Neural cell (in vitro differentiated cells): Measurements from ENCODE around the gene BROX. TPM values are rescaled to one million over a fixed set of nuclear protein-coding genes. Genes with fewer than 3 reads are reported as not detected.

ENCODE experiments used
- H2AFZ ChIP-seq: fragments of 200-600, 300-800 bp; sonication (generic), shearing (Covaris generic); 2 replicates; pipeline ENCODE4 v1.6.0; 2014; ENCODE audit warnings: low read depth, mild to moderate bottlenecking, antibody characterized with exemption, low read length, moderate library complexity
- H3F3A ChIP-seq: fragments of 200-600 bp; shearing (Covaris generic); 2 replicates; pipeline ENCODE4 v1.6.1; 2016; ENCODE audit warnings: mild to moderate bottlenecking, moderate library complexity, mixed read lengths, antibody characterized with exemption, low read length; ENCODE audit not compliant: insufficient read depth, poor library complexity, severe bottlenecking
- H3K27ac ChIP-seq: fragments of 200-600, 300-800 bp; sonication (generic), shearing (Covaris generic); 2 replicates; pipeline ENCODE4 v1.5.1; 2014; ENCODE audit warnings: mild to moderate bottlenecking, low read length, moderate library complexity
- H3K27me3 ChIP-seq: fragments of 300-800, 200-600 bp; sonication (generic), shearing (Covaris generic); 2 replicates; pipeline ENCODE4 v1.6.0; 2014; ENCODE audit warnings: mild to moderate bottlenecking, low read depth, low read length, moderate library complexity; ENCODE audit not compliant: insufficient read depth
- H3K36me3 ChIP-seq: fragments of 300-800, 200-600 bp; sonication (generic), shearing (Covaris generic); 2 replicates; pipeline ENCODE4 v1.5.1; 2014; ENCODE audit warnings: mild to moderate bottlenecking, antibody characterized with exemption, low read length, moderate library complexity; ENCODE audit not compliant: insufficient read depth
- H3K4me2 ChIP-seq: fragments of 300-800, 200-600 bp; sonication (generic), shearing (Covaris generic); 2 replicates; pipeline ENCODE4 v1.6.0; 2014; ENCODE audit warnings: mild to moderate bottlenecking, low read length
- H3K4me3 ChIP-seq: fragments of 300-800, 200-600 bp; sonication (generic), shearing (Covaris generic); 2 replicates; pipeline ENCODE4 v1.5.1; 2014; ENCODE audit warnings: mild to moderate bottlenecking, low read length, moderate library complexity
- H3K79me2 ChIP-seq: fragments of 200-600 bp; shearing (Covaris generic); replicated peaks from 2 replicates; pipeline ENCODE4 v1.6.0; 2014; ENCODE audit warnings: mild to moderate bottlenecking, low read length, moderate library complexity; ENCODE audit not compliant: insufficient read depth
- H3K9ac ChIP-seq: fragments of 300-800, 200-600 bp; sonication (generic), shearing (Covaris generic); 2 replicates; pipeline ENCODE4 v1.6.1; 2016; ENCODE audit warnings: mild to moderate bottlenecking, low read length, mixed read lengths
- H3K9me2 ChIP-seq: fragments of 200-600 bp; shearing (Covaris generic); 2 replicates; pipeline ENCODE4 v1.6.1; 2016; ENCODE audit warnings: mild to moderate bottlenecking, low read length, mixed read lengths; ENCODE audit not compliant: insufficient read depth
- H3K9me3 ChIP-seq: fragments of 200-600, 300-800 bp; sonication (generic), shearing (Covaris generic); 2 replicates; pipeline ENCODE4 v1.6.1; 2016; ENCODE audit warnings: mild to moderate bottlenecking, mixed run types, low read length, moderate library complexity, mixed read lengths
- H4K20me1 ChIP-seq: fragments of 200-600 bp; shearing (Covaris generic); 2 replicates; pipeline ENCODE4 v1.6.1; 2016; ENCODE audit warnings: mild to moderate bottlenecking, mixed run types; ENCODE audit not compliant: insufficient read depth
- CTCF ChIP-seq: fragments of 450-650 bp; IDR thresholded peaks from 2 replicates; pipeline ENCODE4 v1.5.1; 2014; ENCODE audit warnings: antibody characterized with exemption, mild to moderate bottlenecking, moderate library complexity; ENCODE audit not compliant: poor library complexity, severe bottlenecking
- EP300 ChIP-seq: fragments of 450-650 bp; conservative IDR thresholded peaks from 2 replicates; pipeline ENCODE4 v1.6.1; 2014; ENCODE audit warnings: antibody characterized with exemption, mild to moderate bottlenecking, moderate library complexity; ENCODE audit not compliant: poor library complexity, severe bottlenecking
- EZH2 ChIP-seq: fragments of 200-600, 300-800 bp; shearing (Covaris generic), sonication (generic); IDR thresholded peaks from 2 replicates; pipeline ENCODE4 v1.6.1; 2014; ENCODE audit warnings: antibody characterized with exemption, low read length, borderline replicate concordance, mild to moderate bottlenecking; ENCODE audit not compliant: insufficient read depth, poor library complexity, severe bottlenecking
- MXI1 ChIP-seq: fragments of 450-650 bp; conservative IDR thresholded peaks from 2 replicates; pipeline ENCODE4 v1.6.1; 2014; ENCODE audit warnings: antibody characterized with exemption, mild to moderate bottlenecking; ENCODE audit not compliant: poor library complexity, severe bottlenecking
- POLR2AphosphoS5 ChIP-seq: IDR thresholded peaks from 2 replicates; pipeline ENCODE4 v1.6.1; 2012
- RAD21 ChIP-seq: fragments of 450-650 bp; conservative IDR thresholded peaks from 2 replicates; pipeline ENCODE4 v1.6.1; 2014; ENCODE audit warnings: antibody characterized with exemption, mild to moderate bottlenecking, moderate library complexity
- REST ChIP-seq: IDR thresholded peaks from 2 replicates; pipeline ENCODE4 v1.6.1; 2012; ENCODE audit warnings: borderline replicate concordance
- SMC3 ChIP-seq: fragments of 450-650 bp; conservative IDR thresholded peaks from 2 replicates; pipeline ENCODE4 v1.6.1; 2014; ENCODE audit warnings: antibody characterized with exemption, mild to moderate bottlenecking, moderate library complexity; ENCODE audit not compliant: poor library complexity
- TAF1 ChIP-seq: IDR thresholded peaks from 2 replicates; pipeline ENCODE4 v1.6.1; 2012; ENCODE audit warnings: low read depth
- polyA plus RNA-seq: library from polyadenylated mRNA; depleted of rRNA; stranded (reverse); fragments of >200 nt; gene quantifications from 2 replicates; pipeline ENCODE4 v1.2.3, GENCODE V29; 2014

Gene BROX
- polyA plus RNA-seq, 1 donor from 2014 or later, result 22.6 TPM

DNA sequence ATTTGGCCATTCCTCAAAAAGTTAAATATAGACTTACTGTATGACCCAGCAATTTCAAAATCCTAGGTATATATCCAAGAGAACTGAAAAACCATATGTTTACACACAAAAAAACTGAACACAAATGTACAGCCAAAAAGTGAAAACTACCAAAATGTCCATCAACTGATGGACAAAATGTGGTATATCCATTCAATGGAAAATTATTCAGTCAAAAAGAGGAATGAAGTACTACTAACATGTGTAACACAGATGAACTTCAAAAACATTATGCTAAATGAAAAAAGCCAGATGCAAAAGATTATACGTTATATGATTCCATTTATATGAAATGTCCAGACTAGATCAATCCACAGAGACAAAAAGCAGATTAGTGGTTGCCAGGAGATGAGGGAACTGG lies 8.1 kb upstream of the BROX start:
- H3K36me3 ChIP-seq, result no peaks in the 10 kb centered on the region
- H3K9ac ChIP-seq, result no peak overlapping the region
- H3K4me2 ChIP-seq, result no peak overlapping the region
- peaks cover 27% of the 10 kb centered on the region for H3K79me2 ChIP-seq
- no peaks in the 10 kb centered on the region for H3K9me2 ChIP-seq
- H3K27ac ChIP-seq, result no peak overlapping the region
- TF ChIP-seq CTCF, result no peak
- no peak for TF ChIP-seq SMC3
- no peak for TF ChIP-seq MXI1
- TF ChIP-seq EP300, result no peak
- TF ChIP-seq RAD21, result no peak
- no peak for TF ChIP-seq REST
- no peak for TF ChIP-seq EZH2
- TF ChIP-seq POLR2AphosphoS5, result no peak
- TF ChIP-seq TAF1, result no peak
- no peak overlapping the region for H3K4me3 ChIP-seq
- H3F3A ChIP-seq, result no peaks in the 10 kb centered on the region
- no peaks in the 10 kb centered on the region for H3K27me3 ChIP-seq
- H3K9me3 ChIP-seq, result peaks cover 4% of the 10 kb centered on the region
- H4K20me1 ChIP-seq, result no peaks in the 10 kb centered on the region
- no peak overlapping the region for H2AFZ ChIP-seq

GRCh38 chr1:222706815-222707214 lies 5.5 kb upstream of the BROX start:
- Histone ChIP-seq H3K4me2 (no peak overlapping the region), H3K36me3 (no peaks in the 10 kb centered on the region), H3K4me3 (no peak overlapping the region), H3F3A (no peaks in the 10 kb centered on the region), H4K20me1 (no peaks in the 10 kb centered on the region), H2AFZ (no peak overlapping the region), H3K9me3 (peaks cover 4% of the 10 kb centered on the region), H3K9ac (no peak overlapping the region), H3K79me2 (peaks cover 45% of the 10 kb centered on the region), H3K27ac (no peak overlapping the region), H3K27me3 (no peaks in the 10 kb centered on the region), H3K9me2 (no peaks in the 10 kb centered on the region)
- TF ChIP-seq TAF1 (no peak), CTCF (no peak), POLR2AphosphoS5 (no peak), SMC3 (no peak), EP300 (no peak), EZH2 (no peak), MXI1 (no peak), REST (no peak), RAD21 (no peak)
